OCI-LY3 (cell line): ENCODE results near the gene VAMP7.
A peak's percentile ranks its signal among the peaks of the same experiment; 100 is the strongest.

Source experiments
- H2AFZ ChIP-seq: fragments of 200-600, 300-600 bp; shearing (Covaris generic); 2 replicates; pipeline ENCODE4 v1.6.0; 2014; ENCODE audit warnings: antibody characterized with exemption, low read depth, low read length
- H3K27ac ChIP-seq: fragments of 200-600, 300-600 bp; sonication (generic); 2 replicates; pipeline ENCODE4 v1.5.1; 2014; ENCODE audit warnings: mild to moderate bottlenecking, low read length, moderate library complexity, mixed read lengths
- H3K27me3 ChIP-seq: fragments of 200-600, 300-600 bp; sonication (generic); 2 replicates; pipeline ENCODE4 v1.6.1; 2014; ENCODE audit warnings: low read depth, low read length, mixed read lengths
- H3K36me3 ChIP-seq: fragments of 200-600, 300-600 bp; sonication (generic); replicated peaks from 2 replicates; pipeline ENCODE3; 2014; ENCODE audit warnings: low read depth, low read length, mixed read lengths
- H3K4me1 ChIP-seq: fragments of 300-600, 200-600 bp; sonication (generic); 2 replicates; pipeline ENCODE4 v1.6.1; 2014; ENCODE audit warnings: low read length, mixed read lengths
- H3K4me2 ChIP-seq: fragments of 200-600, 300-600 bp; sonication (generic); 2 replicates; pipeline ENCODE4 v1.6.1; 2014; ENCODE audit warnings: low read length, mixed read lengths
- H3K4me3 ChIP-seq: fragments of 300-600, 200-600 bp; sonication (generic); 2 replicates; pipeline ENCODE4 v1.5.1; 2014; ENCODE audit warnings: antibody characterized with exemption, mild to moderate bottlenecking, low read length, moderate library complexity
- H3K79me2 ChIP-seq: fragments of 300-600, 200-600 bp; shearing (Covaris generic); 2 replicates; pipeline ENCODE4 v1.6.1; 2014; ENCODE audit warnings: mild to moderate bottlenecking, low read length, mixed read lengths
- H3K9ac ChIP-seq: fragments of 300-600, 200-600 bp; shearing (Covaris generic); 2 replicates; pipeline ENCODE4 v1.6.0; 2014; ENCODE audit warnings: mild to moderate bottlenecking, low read length, moderate library complexity
- H3K9me3 ChIP-seq: fragments of 200-600, 300-600 bp; shearing (Covaris generic); 2 replicates; pipeline ENCODE4 v1.6.1; 2014; ENCODE audit warnings: low read length, mixed read lengths; ENCODE audit not compliant: insufficient read depth
- H4K20me1 ChIP-seq: fragments of 200-600, 300-600 bp; sonication (generic); 2 replicates; pipeline ENCODE4 v1.6.1; 2016; ENCODE audit warnings: low read length, mixed read lengths; ENCODE audit not compliant: insufficient read depth
- EZH2phosphoT487 ChIP-seq: fragments of 200-600 bp; shearing (Covaris generic); IDR thresholded peaks from 2 replicates; pipeline ENCODE4 v1.6.1; 2018; ENCODE audit warnings: antibody characterized with exemption, mixed run types, low read depth
- TF ChIP-seq, protein P1 (sequence below): fragments of 200-600, 300-600 bp; sonication (generic); IDR thresholded peaks from 2 replicates; pipeline ENCODE4 v1.5.1; 2014; ENCODE audit warnings: antibody characterized with exemption, low read length, low read depth

VAMP7 gene

DNA sequence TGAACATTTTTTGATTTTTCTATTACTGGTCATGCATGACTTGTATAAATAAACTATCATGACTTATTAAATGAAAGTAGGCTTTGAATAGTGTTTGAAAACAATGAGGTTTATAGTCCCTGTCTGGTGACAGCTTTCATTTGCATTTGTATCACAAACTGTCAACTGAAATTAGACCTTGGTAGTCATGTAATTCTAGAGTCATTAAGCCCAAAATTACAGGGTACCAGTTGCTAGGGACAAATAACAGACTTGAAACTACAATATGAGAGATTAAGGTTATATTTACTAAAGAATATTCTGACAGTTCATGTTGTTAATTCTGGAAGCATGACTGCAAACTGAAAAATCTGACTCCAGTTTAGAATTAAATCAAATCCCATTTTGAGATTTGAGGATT lies 9.2 kb upstream of the VAMP7 start:
- H4K20me1 ChIP-seq, result no peaks in the 10 kb centered on the region
- no peaks in the 10 kb centered on the region for H3K27me3 ChIP-seq
- peaks cover 4% of the 10 kb centered on the region for H3K9me3 ChIP-seq
- H3K36me3 ChIP-seq, result no peaks in the 10 kb centered on the region
- no peaks in the 10 kb centered on the region for H3K79me2 ChIP-seq
- H3K9ac ChIP-seq, result no peak overlapping the region
- H3K4me1 ChIP-seq, result peaks cover 9% of the 10 kb centered on the region
- H3K4me2 ChIP-seq, result no peak overlapping the region
- TF ChIP-seq, protein P1, sequence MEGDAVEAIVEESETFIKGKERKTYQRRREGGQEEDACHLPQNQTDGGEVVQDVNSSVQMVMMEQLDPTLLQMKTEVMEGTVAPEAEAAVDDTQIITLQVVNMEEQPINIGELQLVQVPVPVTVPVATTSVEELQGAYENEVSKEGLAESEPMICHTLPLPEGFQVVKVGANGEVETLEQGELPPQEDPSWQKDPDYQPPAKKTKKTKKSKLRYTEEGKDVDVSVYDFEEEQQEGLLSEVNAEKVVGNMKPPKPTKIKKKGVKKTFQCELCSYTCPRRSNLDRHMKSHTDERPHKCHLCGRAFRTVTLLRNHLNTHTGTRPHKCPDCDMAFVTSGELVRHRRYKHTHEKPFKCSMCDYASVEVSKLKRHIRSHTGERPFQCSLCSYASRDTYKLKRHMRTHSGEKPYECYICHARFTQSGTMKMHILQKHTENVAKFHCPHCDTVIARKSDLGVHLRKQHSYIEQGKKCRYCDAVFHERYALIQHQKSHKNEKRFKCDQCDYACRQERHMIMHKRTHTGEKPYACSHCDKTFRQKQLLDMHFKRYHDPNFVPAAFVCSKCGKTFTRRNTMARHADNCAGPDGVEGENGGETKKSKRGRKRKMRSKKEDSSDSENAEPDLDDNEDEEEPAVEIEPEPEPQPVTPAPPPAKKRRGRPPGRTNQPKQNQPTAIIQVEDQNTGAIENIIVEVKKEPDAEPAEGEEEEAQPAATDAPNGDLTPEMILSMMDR, result no peak
- no peak for TF ChIP-seq EZH2phosphoT487
- H2AFZ ChIP-seq, result no peak overlapping the region
- no peak overlapping the region for H3K4me3 ChIP-seq
- H3K27ac ChIP-seq, result no peak overlapping the region

DNA sequence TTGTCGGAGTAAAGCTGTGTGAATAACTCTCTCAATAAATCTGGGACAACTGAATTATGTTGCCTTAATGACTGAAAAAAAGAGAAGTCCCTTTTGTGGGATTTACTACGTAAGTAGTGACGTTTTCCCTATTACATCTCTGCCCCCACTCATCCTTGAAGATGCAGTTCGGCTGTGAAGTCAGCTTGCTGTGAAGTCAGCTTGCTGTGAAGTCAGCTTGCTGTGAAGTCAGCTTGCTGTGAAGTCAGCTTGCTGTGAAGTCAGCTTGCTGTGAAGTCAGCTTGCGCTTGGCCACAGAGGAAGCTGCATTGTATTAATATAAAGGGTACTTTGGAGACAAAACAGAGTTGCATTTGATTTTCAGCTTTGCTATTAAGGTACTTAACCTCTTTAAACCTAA lies 8.0 kb upstream of the VAMP7 start:
- H3K9me3 ChIP-seq, result peaks cover 4% of the 10 kb centered on the region
- TF ChIP-seq EZH2phosphoT487, result no peak
- TF ChIP-seq, protein P1, result no peak

DNA sequence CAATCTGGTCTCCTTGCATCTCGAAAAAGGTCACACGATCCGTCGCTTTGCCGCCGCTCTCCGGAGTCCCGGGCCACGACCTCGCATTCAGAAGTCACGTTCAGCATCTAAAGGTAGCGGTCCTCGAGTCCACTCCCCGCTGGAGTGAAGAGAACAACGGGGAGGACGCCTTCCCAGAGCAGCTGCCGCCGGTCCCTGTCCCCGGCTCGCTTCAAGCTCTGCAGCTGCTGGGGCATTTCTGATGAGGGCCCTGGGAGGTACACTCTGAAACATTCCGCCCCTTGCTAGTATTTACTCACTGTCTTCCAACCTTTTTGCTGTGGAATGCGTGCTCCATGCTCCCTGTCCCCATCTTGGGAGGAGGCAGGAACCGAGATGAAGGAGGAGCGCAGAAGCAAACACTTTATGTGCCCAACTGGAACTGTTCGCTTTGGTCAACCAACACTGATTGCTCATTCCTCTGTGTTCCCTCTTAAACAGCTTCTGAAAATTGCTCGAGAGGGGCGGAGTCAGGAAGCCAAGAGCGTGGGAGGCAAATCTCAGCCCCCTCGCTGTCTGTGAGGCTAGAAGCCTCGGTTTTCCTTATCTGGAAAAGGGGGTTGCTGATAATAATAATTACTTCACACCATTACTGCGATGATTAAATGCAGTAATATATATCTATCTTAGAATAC lies 6.4 kb upstream of the VAMP7 start:
- Histone ChIP-seq H3K4me3 (no peak overlapping the region), H3K36me3 (no peaks in the 10 kb centered on the region), H3K9ac (no peak overlapping the region), H3K79me2 (no peaks in the 10 kb centered on the region), H3K4me2 (no peak overlapping the region), H3K27me3 (no peaks in the 10 kb centered on the region), H3K27ac (no peak overlapping the region), H2AFZ (no peak overlapping the region), H3K9me3 (no peaks in the 10 kb centered on the region), H3K4me1 (peaks cover 18% of the 10 kb centered on the region), H4K20me1 (no peaks in the 10 kb centered on the region)
- TF ChIP-seq EZH2phosphoT487, result no peak
- TF ChIP-seq, protein P1, result no peak

More for the DNA sequence above, 8.0 kb upstream of the VAMP7 start:
- Histone ChIP-seq H2AFZ (no peak overlapping the region), H3K4me1 (peaks cover 18% of the 10 kb centered on the region), H3K4me3 (no peak overlapping the region), H3K27ac (no peak overlapping the region), H3K36me3 (no peaks in the 10 kb centered on the region), H4K20me1 (no peaks in the 10 kb centered on the region), H3K79me2 (no peaks in the 10 kb centered on the region), H3K9ac (no peak overlapping the region), H3K27me3 (no peaks in the 10 kb centered on the region), H3K4me2 (no peak overlapping the region)

DNA sequence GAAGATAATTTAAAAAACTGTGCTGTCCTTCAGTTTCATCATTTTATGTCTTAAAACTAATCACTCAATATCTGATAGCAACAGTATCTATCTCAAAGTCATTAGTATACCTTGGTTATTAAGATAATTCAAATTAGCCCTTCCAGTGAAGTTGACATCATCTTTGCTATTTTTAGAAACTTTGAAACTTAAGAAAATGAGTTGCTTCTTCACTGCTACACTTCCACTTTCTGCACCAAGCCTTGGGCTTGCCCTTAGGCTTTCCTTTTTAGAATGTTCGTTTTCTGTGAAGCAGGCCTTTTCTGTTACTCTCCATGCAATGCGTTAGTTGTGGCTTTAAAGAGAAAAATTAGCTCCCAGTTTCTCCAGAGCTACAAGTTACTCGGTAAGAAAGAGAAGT lies 4.4 kb upstream of the VAMP7 start:
- peaks cover 5% of the 10 kb centered on the region for H3K79me2 ChIP-seq
- H3K36me3 ChIP-seq, result no peaks in the 10 kb centered on the region
- H3K4me3 ChIP-seq, result peak overlapping the region; percentile 53
- H4K20me1 ChIP-seq, result peaks cover 1% of the 10 kb centered on the region; the same call in 1 of the 2 replicates
- H3K4me1 ChIP-seq, result peaks cover 18% of the 10 kb centered on the region
- TF ChIP-seq, protein P1, result no peak
- TF ChIP-seq EZH2phosphoT487, result no peak
- no peak overlapping the region; the same call in 1 of the 2 replicates for H2AFZ ChIP-seq
- H3K27ac ChIP-seq, result peak overlapping the region; percentile 77
- peak overlapping the region; percentile 80 for H3K4me2 ChIP-seq
- H3K9ac ChIP-seq, result peak overlapping the region; percentile 37; the same call in 1 of the 2 replicates
- no peaks in the 10 kb centered on the region for H3K9me3 ChIP-seq
- no peaks in the 10 kb centered on the region for H3K27me3 ChIP-seq
